GM12872 (cell line): ENCODE measurements around the gene IRS2.
A peak's percentile ranks its signal among the peaks of the same experiment; 100 is the strongest.

ENCODE experiments used
- CTCF ChIP-seq: IDR thresholded peaks from 3 replicates; pipeline ENCODE4 v1.5.1; 2011; ENCODE audit warnings: low read depth, mild to moderate bottlenecking, low read length, moderate library complexity; ENCODE audit not compliant: insufficient read depth

IRS2 gene

GRCh38 chr13:109794095-109794494 is 7.7 kb upstream of the IRS2 start:
- TF ChIP-seq CTCF = no peak

- no peak for TF ChIP-seq CTCF
Observed at GRCh38 chr13:109792416-109793059, 6.2 kb upstream of the IRS2 start.

- peak; percentile 44; the same call in 2 of the 3 replicates for TF ChIP-seq CTCF
Observed at GRCh38 chr13:109790942-109791605, 4.7 kb upstream of the IRS2 start.

GRCh38 chr13:109790086-109790485 is 3.7 kb upstream of the IRS2 start:
- TF ChIP-seq CTCF = no peak

GRCh38 chr13:109789262-109789661 is 2.9 kb upstream of the IRS2 start:
- no peak for TF ChIP-seq CTCF

GRCh38 chr13:109788372-109789111 is 2.2 kb upstream of the IRS2 start:
- TF ChIP-seq CTCF = no peak

GRCh38 chr13:109787135-109787954 is 962 bp upstream of the IRS2 start:
- no peak for TF ChIP-seq CTCF
